ENCODE measurements around the gene YJU2.

YJU2 gene

GRCh38 chr19:4316956-4317355, 70.1 kb downstream of the YJU2 start:
- Histone ChIP-seq H3K9ac (no peak overlapping the region), H3K4me2 (no peak overlapping the region), H3K79me2 (ENCODE audit: insufficient read depth, low read depth) (no peaks in the 10 kb centered on the region), H3K4me3 (IDR thresholded peaks at IDR 0.05; ENCODE audit: insufficient read depth, low read depth, low read length) (no peak overlapping the region), H3K36me3 (ENCODE audit: insufficient read depth) (no peaks in the 10 kb centered on the region), H2AFZ (ENCODE audit: low read depth) (no peak overlapping the region), H3K27me3 (ENCODE audit: insufficient read depth, low read depth) (no peaks in the 10 kb centered on the region; the same call in 1 of the 2 replicates), H3K27ac (no peak overlapping the region), H3K4me1 (ENCODE audit: low read depth, poor library complexity, severe bottlenecking) (no peaks in the 10 kb centered on the region), H4K20me1 (ENCODE audit: insufficient read depth) (no peaks in the 10 kb centered on the region)
- no peak for TF ChIP-seq CTCF (conservative IDR thresholded peaks at IDR 0.05; ENCODE audit: low read depth, low read length)

GRCh38 chr19:4318460-4318859, 71.6 kb downstream of the YJU2 start:
- Histone ChIP-seq H3K4me1 (ENCODE audit: low read depth, poor library complexity, severe bottlenecking) (no peaks in the 10 kb centered on the region), H3K36me3 (ENCODE audit: insufficient read depth) (no peaks in the 10 kb centered on the region), H3K4me3 (IDR thresholded peaks at IDR 0.05; ENCODE audit: insufficient read depth, low read depth, low read length) (no peak overlapping the region), H3K27ac (no peak overlapping the region), H4K20me1 (ENCODE audit: insufficient read depth) (no peaks in the 10 kb centered on the region), H3K4me2 (no peak overlapping the region), H3K79me2 (ENCODE audit: insufficient read depth, low read depth) (no peaks in the 10 kb centered on the region), H2AFZ (ENCODE audit: low read depth) (no peak overlapping the region), H3K27me3 (ENCODE audit: insufficient read depth, low read depth) (no peaks in the 10 kb centered on the region; the same call in 1 of the 2 replicates), H3K9ac (no peak overlapping the region)
- no peak for TF ChIP-seq CTCF (conservative IDR thresholded peaks at IDR 0.05; ENCODE audit: low read depth, low read length)

All from KMS-11 (cell line).